Motor neuron (in vitro differentiated cells): Measurements from ENCODE around the gene NGFR. TPM values are rescaled to one million over a fixed set of nuclear protein-coding genes. Genes with fewer than 3 reads are reported as not detected.

Experiments
- ATAC-seq, 8 experiments: fragments of 200-7000 bp; cut with Tn5 transposase; replicated peaks in 6 of 8; 2 replicates each; pipeline ENCODE4 v1.8.0; 2021; ENCODE audit warnings: mild to moderate bottlenecking in 8 of 8, moderate library complexity in 8 of 8
- H3K27ac ChIP-seq, 2 donors: fragments of 250-450 bp; sonication (Bioruptor Pico); 2 replicates each; pipeline ENCODE4 v1.9.0; 2021; ENCODE audit warnings: antibody characterized with exemption in 2 of 2, mild to moderate bottlenecking in 2 of 2, moderate library complexity in 1 of 2
- H3K4me1 ChIP-seq, 2 donors: fragments of 250-450 bp; sonication (Bioruptor Pico); replicated peaks in 1 of 2; 2 replicates each; pipeline ENCODE4 v1.6.1; 2021; ENCODE audit warnings: antibody characterized with exemption in 2 of 2, mild to moderate bottlenecking in 2 of 2, moderate library complexity in 1 of 2
- H3K4me3 ChIP-seq, 5 donors: fragments of 250-450 bp; sonication (Bioruptor Pico); 2 replicates each; pipeline ENCODE4 v1.9.0; 2021; ENCODE audit warnings: antibody characterized with exemption in 5 of 5, mild to moderate bottlenecking in 5 of 5, moderate library complexity in 4 of 5
- WGBS, 10 experiments: fragments of 450-650 bp; shearing (Covaris generic); methylation state at CpG; one replicate each; pipeline ENCODE4 v1.0.0; 2022; 5-methylcytosine and 5-hydroxymethylcytosine counted together
- in situ Hi-C, 9 experiments: fragments of 400-800 bp; cut with MboI; loops; one replicate each; pipeline ENCODE4 v1.15.0; 2021; ENCODE audit warnings: low sequenced_read_pairs in 9 of 9, low pct_unique_long_range_greater_than_20kb in 2 of 9; ENCODE audit not compliant: unreplicated experiment in 9 of 9
- total RNA-seq, 8 experiments: library from RNA; unstranded; fragments of 300-600 nt; gene quantifications; 2 replicates each; pipeline versions ENCODE4 v1.2.3 to v1.2.4, GENCODE V29; 2022

NGFR gene
- total RNA-seq, 8 experiments from 2014 or later = 0.45 to 139 (median 83.6) TPM

DNA sequence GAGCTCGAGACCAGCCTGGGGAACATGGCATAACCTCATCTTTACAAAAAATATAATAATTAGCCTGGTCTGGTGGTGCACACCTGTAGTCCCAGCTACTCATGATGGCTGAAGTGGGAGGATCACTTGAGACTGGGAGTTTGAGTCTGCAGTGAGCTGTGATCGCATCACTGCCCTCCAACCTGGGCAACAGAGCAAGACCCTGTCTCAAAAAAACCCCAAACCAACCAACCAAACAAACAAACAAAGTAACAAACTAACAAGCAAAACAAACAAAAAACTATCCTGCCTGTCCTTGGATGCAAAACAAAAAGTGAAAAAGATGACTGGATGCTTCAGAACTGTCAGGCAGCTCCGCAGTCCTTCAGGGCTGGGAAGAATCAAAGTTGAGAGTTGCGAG lies 5.7 kb upstream of the NGFR start:
- H3K4me1 ChIP-seq = peaks cover 33 to 43% of the 10 kb centered on the region in 2 donors
- 20 to 100% (median 90%) methylated on average over 1 to 4 of the region's 4 CpGs; no CpG with 5 or more reads in 3 of the 10 experiments for WGBS, 10 experiments
- no peak overlapping the region for H3K27ac ChIP-seq
- in situ Hi-C loops = no loop called here
- H3K4me3 ChIP-seq = no peak overlapping the region
- ATAC-seq = no peak

GRCh38 chr17:49490276-49490675 lies 4.8 kb upstream of the NGFR start:
- Histone ChIP-seq H3K4me1 (peaks cover 30 to 40% of the 10 kb centered on the region in 2 donors), H3K27ac (no peak overlapping the region), H3K4me3 (no peak overlapping the region)
- 80 to 100% methylated on average over 2 of the region's 6 CpGs; no CpG with 5 or more reads in 8 of the 10 experiments for WGBS, 10 experiments
- in situ Hi-C loops = loop anchor here in 1 of 9 experiments (10.0 kb wide), 2 partner anchors 55 to 65 kb away; no protein-coding TSS in a partner anchor
- no peak for ATAC-seq

DNA sequence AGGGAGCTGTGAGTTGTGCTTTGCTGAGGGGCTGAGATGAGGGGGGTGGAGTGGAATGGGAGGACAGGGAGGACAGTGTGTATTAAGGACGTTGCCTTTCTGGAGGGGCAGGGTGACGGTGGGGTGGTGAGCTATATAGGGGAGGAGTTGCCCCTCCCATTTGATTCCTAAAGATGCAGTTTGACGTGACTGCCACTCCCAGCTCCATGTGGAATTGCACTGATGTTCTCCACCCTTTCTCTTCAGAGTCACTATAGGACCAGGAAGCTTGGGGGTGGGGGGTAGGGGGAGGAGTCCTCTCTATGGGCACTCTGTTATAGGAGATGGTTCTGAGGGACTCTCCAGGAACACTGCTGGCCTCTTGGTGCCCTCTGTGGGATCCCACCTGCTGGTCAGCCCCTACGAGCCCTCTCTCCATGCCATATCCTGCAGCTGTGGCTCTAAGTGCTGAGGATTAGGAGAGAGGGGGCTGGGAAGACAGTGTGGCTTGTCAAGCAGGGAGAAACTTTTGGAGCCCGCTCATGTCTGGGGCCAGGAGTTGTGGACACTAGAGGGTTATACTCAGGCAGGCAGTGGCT lies 3.8 kb upstream of the NGFR start:
- no peak overlapping the region for H3K27ac ChIP-seq
- in situ Hi-C loops = loop anchor here in 1 of 9 experiments (10.0 kb wide), 2 partner anchors 56 to 64 kb away; no protein-coding TSS in a partner anchor
- H3K4me3 ChIP-seq = no peak overlapping the region
- H3K4me1 ChIP-seq = peaks cover 20 to 30% of the 10 kb centered on the region in 2 donors
- 0 to 67% (median 20%) methylated on average over 1 to 2 of the region's 5 CpGs; no CpG with 5 or more reads in 7 of the 10 experiments for WGBS, 10 experiments
- ATAC-seq = peak in 3 of 8 experiments; percentile 43 to 75 (median 61)

DNA sequence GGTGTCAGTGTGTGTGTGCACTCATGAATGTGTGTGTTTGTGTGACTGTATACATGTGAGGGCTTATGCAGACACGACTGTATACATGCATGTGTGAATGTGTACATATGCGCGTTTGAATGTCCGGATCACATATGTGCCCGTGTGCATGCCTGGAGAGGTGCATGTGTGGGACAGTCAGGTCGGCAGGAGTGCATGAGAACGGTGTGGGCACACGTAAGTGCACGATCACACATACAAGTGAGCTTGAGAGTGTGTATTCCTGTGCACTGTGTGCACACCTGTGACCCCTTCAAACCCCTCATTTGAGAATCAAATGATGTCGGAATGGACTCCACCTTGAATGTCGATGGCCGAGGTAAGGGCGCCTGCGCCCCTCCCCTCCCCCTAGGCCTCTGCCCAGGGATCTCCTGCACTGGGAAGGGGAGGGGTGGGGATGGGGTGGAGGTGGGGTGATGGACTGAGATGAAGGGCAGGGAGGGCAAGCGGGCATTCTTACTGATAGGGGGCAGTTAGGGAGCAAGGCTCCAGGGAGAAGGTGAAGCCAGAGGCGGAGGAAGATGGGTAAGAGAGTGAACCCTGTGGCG lies 601 bp upstream of the NGFR start:
- 40 to 93% (median 63%) methylated on average over 1 to 3 of the region's 17 CpGs; no CpG with 5 or more reads in 5 of the 10 experiments for WGBS, 10 experiments

DNA sequence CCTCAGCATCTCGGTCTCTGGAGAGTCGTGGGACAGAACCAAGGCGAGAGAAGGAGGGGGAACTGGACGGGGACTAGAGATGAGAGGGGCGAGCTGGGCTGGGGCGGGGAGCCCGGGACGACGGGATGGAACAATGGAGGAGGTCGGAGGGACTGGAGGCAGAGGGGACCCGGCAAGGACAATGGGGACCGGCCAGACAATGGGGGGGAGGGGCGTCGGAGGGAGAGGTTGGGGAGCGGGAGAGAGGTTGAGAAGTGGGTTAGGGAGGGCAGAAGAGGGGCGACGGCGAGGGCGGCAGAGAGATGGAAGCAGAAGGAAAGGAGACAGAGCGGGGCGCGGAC lies 719 bp downstream of the NGFR start:
- no CpG with 5 or more reads among the region's 22 CpGs for WGBS, 10 experiments

More for the DNA sequence above, 601 bp upstream of the NGFR start:
- peak in 4 of 8 experiments; percentile 1 to 11 (median 6) for ATAC-seq
- peak overlapping the region; percentile 69 to 99 (median 85) for H3K4me3 ChIP-seq
- in situ Hi-C loops = loop anchor here in 1 of 9 experiments (10.0 kb wide), 2 partner anchors 60 kb away; no protein-coding TSS in a partner anchor
- peak overlapping the region; percentile 82 to 83 for H3K27ac ChIP-seq
- peaks cover 22 to 23% of the 10 kb centered on the region in 2 donors for H3K4me1 ChIP-seq

DNA sequence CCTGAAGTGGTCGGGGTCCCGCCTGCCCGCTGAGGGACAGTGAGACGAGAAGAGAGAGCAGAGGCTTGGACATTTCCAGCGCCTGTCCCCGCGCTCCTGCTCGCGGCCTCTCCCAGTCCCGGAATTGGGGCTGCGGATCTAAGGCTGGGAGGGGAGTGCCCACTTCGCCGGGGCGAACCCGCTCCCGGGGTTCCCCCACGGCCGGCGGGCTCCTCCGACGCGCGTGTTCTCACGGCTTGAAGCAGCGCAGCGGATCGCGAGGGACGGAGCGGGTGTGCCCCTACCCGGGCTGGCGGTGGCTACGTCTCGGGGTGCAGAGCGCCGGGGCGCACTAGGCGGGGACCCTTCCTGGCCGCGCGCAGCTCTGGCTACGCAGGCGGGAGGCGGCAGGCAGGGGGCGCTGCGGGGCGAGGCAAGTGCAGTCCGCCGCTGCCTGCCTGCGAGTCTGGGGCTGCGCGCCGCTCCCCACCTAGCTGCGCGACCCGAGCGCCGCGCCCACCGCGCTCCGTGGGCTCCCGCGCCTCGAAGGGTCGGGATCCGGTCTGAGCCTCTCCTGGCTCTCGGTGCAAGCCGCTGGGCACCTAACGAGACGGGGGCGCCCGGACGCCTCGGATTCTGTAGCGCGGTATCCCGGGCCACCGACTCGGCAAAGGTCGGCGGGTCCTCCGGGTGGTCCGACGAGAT lies 1.2 kb downstream of the NGFR start:
- H3K4me3 ChIP-seq = peak overlapping the region; percentile 69 to 99 (median 85)
- 2% methylated on average over 9 of the region's 85 CpGs; no CpG with 5 or more reads in 9 of the 10 experiments for WGBS, 10 experiments
- ATAC-seq = peak; percentile 62 to 84 (median 68)
- H3K27ac ChIP-seq = peak overlapping the region; percentile 82 to 83
- H3K4me1 ChIP-seq = peaks cover 28 to 35% of the 10 kb centered on the region in 2 donors
- in situ Hi-C loops = loop anchor here in 1 of 9 experiments (10.0 kb wide), 2 partner anchors 58 to 62 kb away; no protein-coding TSS in a partner anchor

More for the DNA sequence above, 719 bp downstream of the NGFR start:
- Histone ChIP-seq H3K27ac (peak overlapping the region; percentile 82 to 83), H3K4me3 (peak overlapping the region; percentile 69 to 99 (median 85)), H3K4me1 (peaks cover 24 to 30% of the 10 kb centered on the region in 2 donors)
- in situ Hi-C loops = loop anchor here in 1 of 9 experiments (10.0 kb wide), 2 partner anchors 59 to 61 kb away; no protein-coding TSS in a partner anchor
- peak in 5 of 8 experiments; percentile 9 to 20 (median 15) for ATAC-seq

DNA sequence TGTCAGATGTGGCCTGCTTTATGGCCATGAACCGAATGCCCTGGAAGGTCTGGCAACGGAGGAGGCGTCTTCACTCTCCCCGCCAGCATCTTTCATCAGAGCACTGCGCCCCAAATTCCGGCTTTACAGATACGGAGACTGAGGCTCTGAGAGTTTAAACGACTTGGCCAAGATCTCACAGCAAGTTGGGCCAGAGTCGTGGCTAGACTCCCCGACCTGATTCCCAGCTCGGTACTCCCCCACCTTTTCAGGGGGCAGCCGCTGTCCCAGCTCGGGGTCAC lies 1.7 kb downstream of the NGFR start:
- in situ Hi-C loops = loop anchor here in 1 of 9 experiments (10.0 kb wide), 2 partner anchors 58 to 62 kb away; no protein-coding TSS in a partner anchor
- ATAC-seq = peak in 1 of 8 experiments; percentile 3
- 0% methylated on average over 3 of the region's 13 CpGs; no CpG with 5 or more reads in 7 of the 10 experiments for WGBS, 10 experiments

GRCh38 chr17:49497148-49498028 lies 2.3 kb downstream of the NGFR start:
- Histone ChIP-seq H3K4me1 (peaks cover 31 to 40% of the 10 kb centered on the region in 2 donors), H3K4me3 (peak overlapping the region; percentile 69 to 99 (median 85)), H3K27ac (peak overlapping the region; percentile 8 to 39)
- in situ Hi-C loops = loop anchor here in 1 of 9 experiments (10.0 kb wide), 2 partner anchors 57 to 63 kb away; no protein-coding TSS in a partner anchor
- peak; percentile 27 to 50 (median 36) for ATAC-seq
- 0% methylated on average over 2 of the region's 75 CpGs; no CpG with 5 or more reads in 9 of the 10 experiments for WGBS, 10 experiments

More for the DNA sequence above, 1.7 kb downstream of the NGFR start:
- Histone ChIP-seq H3K4me1 (peaks cover 31 to 40% of the 10 kb centered on the region in 2 donors), H3K4me3 (peak overlapping the region; percentile 69 to 99 (median 85)), H3K27ac (peak overlapping the region in 1 of 2 donors; percentile 83)

GRCh38 chr17:49498029-49498615 lies 3.0 kb downstream of the NGFR start:
- Histone ChIP-seq H3K4me3 (peak overlapping the region; percentile 69 to 99 (median 85)), H3K27ac (peak overlapping the region; percentile 8 to 39), H3K4me1 (peaks cover 31 to 40% of the 10 kb centered on the region in 2 donors)
- WGBS, 10 experiments = 36 to 88% (median 60%) methylated on average over 3 to 9 of the region's 12 CpGs; no CpG with 5 or more reads in 1 of the 10 experiments
- ATAC-seq = no peak
- in situ Hi-C loops = loop anchor here in 1 of 9 experiments (10.0 kb wide), 2 partner anchors 57 to 63 kb away; no protein-coding TSS in a partner anchor

DNA sequence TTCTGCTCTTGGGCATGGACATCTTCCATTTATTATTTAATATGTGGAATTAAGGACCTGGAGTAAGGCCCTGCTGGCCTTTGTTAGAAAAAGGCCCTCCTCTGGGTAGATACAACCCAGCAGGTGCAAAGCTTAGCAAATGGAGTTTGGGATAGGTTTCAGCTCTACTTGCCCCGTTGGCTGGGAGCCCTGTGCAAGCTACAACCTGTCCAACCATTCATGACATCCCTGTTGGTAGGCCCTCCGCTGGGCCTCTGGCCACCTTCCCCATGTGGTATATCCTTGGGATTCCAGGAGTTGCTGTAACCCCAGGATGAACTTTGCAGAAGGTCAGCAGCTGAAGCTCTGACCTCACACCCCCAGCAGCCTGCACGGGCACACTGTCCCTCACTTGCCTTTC lies 6.4 kb downstream of the NGFR start:
- Histone ChIP-seq H3K27ac (no peak overlapping the region), H3K4me1 (peaks cover 25 to 34% of the 10 kb centered on the region in 2 donors), H3K4me3 (no peak overlapping the region)
- WGBS, 10 experiments = 13 to 100% (median 76%) methylated on average over 1 to 2 of the region's 3 CpGs; no CpG with 5 or more reads in 7 of the 10 experiments
- no peak for ATAC-seq
- in situ Hi-C loops = no loop called here

GRCh38 chr17:49502254-49502653 lies 7.2 kb downstream of the NGFR start:
- Histone ChIP-seq H3K4me3 (no peak overlapping the region), H3K27ac (no peak overlapping the region), H3K4me1 (peaks cover 25 to 38% of the 10 kb centered on the region in 2 donors)
- no peak for ATAC-seq
- 0 to 83% (median 60%) methylated on average over 1 of the region's 4 CpGs; no CpG with 5 or more reads in 5 of the 10 experiments for WGBS, 10 experiments
- in situ Hi-C loops = no loop called here
